ENCODE data around the gene CDH4.

CDH4 gene

GRCh38 chr20:61391185-61391584 is 139.1 kb downstream of the CDH4 start:
- Histone ChIP-seq H4K20me1 (ENCODE audit: insufficient read depth, low read length) (no peaks in the 10 kb centered on the region), H3K9me3 (ENCODE audit: insufficient read depth, low read length, severe bottlenecking) (no peaks in the 10 kb centered on the region), H3K4me3 (ENCODE audit: low read depth in 1 of 2, low read length in 2 of 2) (no peak overlapping the region), H3K27ac (ENCODE audit: low read length) (no peak overlapping the region), H3K36me3 (ENCODE audit: insufficient read depth, low read length) (no peaks in the 10 kb centered on the region), H3K27me3 (ENCODE audit: insufficient read depth, low read length, poor library complexity) (peaks cover 8% of the 10 kb centered on the region), H3K4me2 (ENCODE audit: insufficient read depth, low read length) (no peak overlapping the region), H3K4me1 (ENCODE audit: insufficient read depth, low read length) (peaks cover 3% of the 10 kb centered on the region; the same call in 1 of the 2 replicates), H3K79me2 (ENCODE audit: insufficient read depth, low read length) (no peaks in the 10 kb centered on the region), H2AFZ (ENCODE audit: low read depth, low read length) (no peak overlapping the region), H3K9ac (ENCODE audit: low read depth, low read length) (no peak overlapping the region)
- TF ChIP-seq, protein P1, sequence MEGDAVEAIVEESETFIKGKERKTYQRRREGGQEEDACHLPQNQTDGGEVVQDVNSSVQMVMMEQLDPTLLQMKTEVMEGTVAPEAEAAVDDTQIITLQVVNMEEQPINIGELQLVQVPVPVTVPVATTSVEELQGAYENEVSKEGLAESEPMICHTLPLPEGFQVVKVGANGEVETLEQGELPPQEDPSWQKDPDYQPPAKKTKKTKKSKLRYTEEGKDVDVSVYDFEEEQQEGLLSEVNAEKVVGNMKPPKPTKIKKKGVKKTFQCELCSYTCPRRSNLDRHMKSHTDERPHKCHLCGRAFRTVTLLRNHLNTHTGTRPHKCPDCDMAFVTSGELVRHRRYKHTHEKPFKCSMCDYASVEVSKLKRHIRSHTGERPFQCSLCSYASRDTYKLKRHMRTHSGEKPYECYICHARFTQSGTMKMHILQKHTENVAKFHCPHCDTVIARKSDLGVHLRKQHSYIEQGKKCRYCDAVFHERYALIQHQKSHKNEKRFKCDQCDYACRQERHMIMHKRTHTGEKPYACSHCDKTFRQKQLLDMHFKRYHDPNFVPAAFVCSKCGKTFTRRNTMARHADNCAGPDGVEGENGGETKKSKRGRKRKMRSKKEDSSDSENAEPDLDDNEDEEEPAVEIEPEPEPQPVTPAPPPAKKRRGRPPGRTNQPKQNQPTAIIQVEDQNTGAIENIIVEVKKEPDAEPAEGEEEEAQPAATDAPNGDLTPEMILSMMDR (IDR thresholded peaks at IDR 0.05; ENCODE audit: borderline replicate concordance, extremely low read depth, low read length, poor library complexity, severe bottlenecking), result no peak
- TF ChIP-seq EZH2 (IDR thresholded peaks at IDR 0.05; ENCODE audit: borderline replicate concordance, low read depth, low read length, severe bottlenecking), result no peak
- ATAC-seq (ENCODE audit: insufficient read depth, low read depth), result no peak
- no peak for DNase-seq

DNA sequence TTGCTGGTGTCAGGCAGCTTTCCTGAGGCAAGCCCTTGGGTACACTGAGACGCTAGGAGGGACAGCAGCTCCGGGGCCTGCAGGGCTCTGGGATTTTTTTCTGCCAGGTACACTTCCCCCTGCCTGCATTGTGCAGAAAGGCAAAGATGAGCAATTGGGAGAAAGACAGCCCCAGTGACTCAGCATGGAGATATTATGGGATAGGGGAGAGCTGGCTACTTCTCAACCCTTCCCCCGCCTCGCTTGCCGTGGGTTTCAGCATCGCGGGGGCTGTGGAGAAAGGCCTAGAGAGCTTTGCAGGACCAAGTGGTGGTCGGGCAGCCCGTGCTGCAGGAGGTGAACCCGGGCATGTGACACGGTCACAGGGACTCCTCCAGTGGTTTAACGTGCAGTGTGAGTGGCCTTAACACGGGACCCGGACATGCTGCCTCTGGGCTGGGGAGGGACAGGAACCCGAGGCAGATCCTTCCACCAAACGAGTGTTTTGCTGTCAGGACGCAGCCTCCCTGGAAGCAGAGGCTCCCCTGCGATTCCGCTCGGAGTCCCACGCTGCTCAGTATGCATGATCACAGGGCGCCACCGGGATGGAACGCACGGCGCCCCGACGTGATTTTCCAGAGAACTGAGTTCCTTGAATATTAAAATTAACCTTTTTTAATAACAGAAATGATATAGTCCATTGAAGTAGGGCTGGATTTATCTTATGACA is 139.9 kb downstream of the CDH4 start:
- Histone ChIP-seq H3K4me1 (ENCODE audit: insufficient read depth, low read length) (peaks cover 3% of the 10 kb centered on the region; the same call in 1 of the 2 replicates), H3K9ac (ENCODE audit: low read depth, low read length) (no peak overlapping the region), H2AFZ (ENCODE audit: low read depth, low read length) (no peak overlapping the region), H3K4me2 (ENCODE audit: insufficient read depth, low read length) (no peak overlapping the region), H3K9me3 (ENCODE audit: insufficient read depth, low read length, severe bottlenecking) (no peaks in the 10 kb centered on the region), H3K79me2 (ENCODE audit: insufficient read depth, low read length) (no peaks in the 10 kb centered on the region), H3K27ac (ENCODE audit: low read length) (no peak overlapping the region), H4K20me1 (ENCODE audit: insufficient read depth, low read length) (no peaks in the 10 kb centered on the region), H3K27me3 (ENCODE audit: insufficient read depth, low read length, poor library complexity) (peaks cover 8% of the 10 kb centered on the region), H3K4me3 (ENCODE audit: low read depth in 1 of 2, low read length in 2 of 2) (no peak overlapping the region), H3K36me3 (ENCODE audit: insufficient read depth, low read length) (no peaks in the 10 kb centered on the region)
- no peak for TF ChIP-seq EZH2 (IDR thresholded peaks at IDR 0.05; ENCODE audit: borderline replicate concordance, low read depth, low read length, severe bottlenecking)
- TF ChIP-seq, protein P1 (IDR thresholded peaks at IDR 0.05; ENCODE audit: borderline replicate concordance, extremely low read depth, low read length, poor library complexity, severe bottlenecking), result no peak
- ATAC-seq (ENCODE audit: insufficient read depth, low read depth) (no peak), DNase-seq (no peak)

GRCh38 chr20:61394088-61394799 is 142.2 kb downstream of the CDH4 start:
- DNase-seq, result no peak
- no peak overlapping the region for H3K4me2 ChIP-seq (ENCODE audit: insufficient read depth, low read length)
- no peaks in the 10 kb centered on the region for H4K20me1 ChIP-seq (ENCODE audit: insufficient read depth, low read length)
- no peak overlapping the region for H3K9ac ChIP-seq (ENCODE audit: low read depth, low read length)
- no peak for ATAC-seq (ENCODE audit: insufficient read depth, low read depth)
- no peak overlapping the region for H2AFZ ChIP-seq (ENCODE audit: low read depth, low read length)
- TF ChIP-seq, protein P1 (IDR thresholded peaks at IDR 0.05; ENCODE audit: borderline replicate concordance, extremely low read depth, low read length, poor library complexity, severe bottlenecking), result no peak
- TF ChIP-seq EZH2 (IDR thresholded peaks at IDR 0.05; ENCODE audit: borderline replicate concordance, low read depth, low read length, severe bottlenecking), result no peak
- no peak overlapping the region for H3K27ac ChIP-seq (ENCODE audit: low read length)
- no peaks in the 10 kb centered on the region for H3K4me1 ChIP-seq (ENCODE audit: insufficient read depth, low read length)
- no peaks in the 10 kb centered on the region for H3K9me3 ChIP-seq (ENCODE audit: insufficient read depth, low read length, severe bottlenecking)
- H3K79me2 ChIP-seq (ENCODE audit: insufficient read depth, low read length), result no peaks in the 10 kb centered on the region
- peaks cover 8% of the 10 kb centered on the region for H3K27me3 ChIP-seq (ENCODE audit: insufficient read depth, low read length, poor library complexity)
- no peak overlapping the region for H3K4me3 ChIP-seq (ENCODE audit: low read depth in 1 of 2, low read length in 2 of 2)
- H3K36me3 ChIP-seq (ENCODE audit: insufficient read depth, low read length), result no peaks in the 10 kb centered on the region
